ENCODE measurements around the gene UBL4A. TPM values are rescaled to one million over a fixed set of nuclear protein-coding genes. Genes with fewer than 3 reads are reported as not detected.
"Not testable (repeated sequence)": the region's sequence is repeated elsewhere in the genome, so short reads cannot be mapped to it uniquely, and the experiment has no call there.

The UBL4A gene
- total RNA-seq, 1 experiment from 2014 or later = 84.0 TPM

DNA sequence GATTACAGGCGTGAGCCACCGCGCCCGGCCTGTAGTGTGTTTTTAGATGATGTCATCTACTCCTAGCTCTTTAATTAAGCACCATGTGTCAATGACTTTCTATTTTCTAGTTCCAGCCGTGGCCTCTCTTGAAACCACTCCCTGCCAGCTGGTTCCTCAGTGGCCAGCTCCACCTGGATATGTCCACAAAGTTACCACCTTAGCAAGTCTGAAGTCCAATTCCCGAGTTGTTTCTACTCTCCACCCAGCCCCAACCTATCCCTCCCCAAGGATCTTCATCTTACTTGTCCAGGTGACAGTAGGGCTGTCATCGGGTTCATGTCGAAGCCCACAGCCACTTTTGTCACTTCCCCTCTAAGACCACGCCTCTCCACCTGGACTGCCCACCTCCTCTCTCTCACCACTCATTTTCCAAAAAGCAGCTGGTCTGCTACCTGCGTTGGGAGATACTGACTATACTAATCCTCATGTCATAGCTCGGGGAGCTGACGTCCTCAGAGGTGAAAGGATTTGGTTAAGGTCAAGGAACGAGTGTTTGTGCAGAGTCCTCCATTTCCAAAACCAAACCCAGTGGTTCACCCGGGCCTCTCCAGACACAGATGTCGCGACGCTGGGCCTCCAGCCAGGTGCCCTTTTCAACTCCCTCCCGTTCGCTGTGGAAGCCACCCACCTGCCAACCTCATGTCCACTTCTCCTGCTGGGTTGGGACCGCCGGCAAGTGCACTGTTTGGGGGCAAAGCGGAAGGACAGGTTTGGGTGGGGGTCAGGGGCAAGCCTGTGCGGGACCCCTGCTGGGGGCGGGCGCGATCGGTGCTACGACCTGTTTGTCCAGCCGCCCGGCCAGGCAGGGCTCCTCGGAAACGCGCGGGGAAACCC, 28.9 kb upstream of the UBL4A start:
- Histone ChIP-seq H3K36me3 (replicated peaks; ENCODE audit: control insufficient read depth, insufficient read depth, low read length) (no peaks in the 10 kb centered on the region), H3K27me3 (ENCODE audit: control insufficient read depth, insufficient read depth, low read length) (no peaks in the 10 kb centered on the region), H3K4me3 (ENCODE audit: insufficient read depth, low read depth, low read length) (peak overlapping the region; percentile 66)
- DNase-seq = no peak

DNA sequence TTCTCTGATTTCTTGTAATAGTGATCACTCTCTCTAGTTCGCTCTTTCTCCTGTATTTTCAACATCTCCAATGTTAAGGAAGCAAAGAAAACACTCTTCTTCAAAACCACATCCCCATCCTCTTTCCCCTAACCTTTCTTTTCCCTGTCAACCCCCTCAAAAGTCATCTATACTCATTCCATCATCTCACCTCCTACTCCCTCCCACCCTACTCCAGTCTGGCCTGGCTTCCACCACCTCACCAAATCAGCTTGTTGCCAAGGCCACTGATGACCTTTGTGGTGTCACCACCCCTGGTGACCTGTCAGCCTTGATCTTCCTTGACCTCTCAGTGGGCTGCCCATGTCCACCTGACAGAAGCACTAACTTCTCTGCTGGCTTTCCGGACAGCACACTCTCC, 27.3 kb upstream of the UBL4A start:
- H3K4me3 ChIP-seq (ENCODE audit: insufficient read depth, low read depth, low read length) = no peak overlapping the region
- H3K27me3 ChIP-seq (ENCODE audit: control insufficient read depth, insufficient read depth, low read length) = no peaks in the 10 kb centered on the region
- no peaks in the 10 kb centered on the region for H3K36me3 ChIP-seq (replicated peaks; ENCODE audit: control insufficient read depth, insufficient read depth, low read length)
- DNase-seq = no peak

DNA sequence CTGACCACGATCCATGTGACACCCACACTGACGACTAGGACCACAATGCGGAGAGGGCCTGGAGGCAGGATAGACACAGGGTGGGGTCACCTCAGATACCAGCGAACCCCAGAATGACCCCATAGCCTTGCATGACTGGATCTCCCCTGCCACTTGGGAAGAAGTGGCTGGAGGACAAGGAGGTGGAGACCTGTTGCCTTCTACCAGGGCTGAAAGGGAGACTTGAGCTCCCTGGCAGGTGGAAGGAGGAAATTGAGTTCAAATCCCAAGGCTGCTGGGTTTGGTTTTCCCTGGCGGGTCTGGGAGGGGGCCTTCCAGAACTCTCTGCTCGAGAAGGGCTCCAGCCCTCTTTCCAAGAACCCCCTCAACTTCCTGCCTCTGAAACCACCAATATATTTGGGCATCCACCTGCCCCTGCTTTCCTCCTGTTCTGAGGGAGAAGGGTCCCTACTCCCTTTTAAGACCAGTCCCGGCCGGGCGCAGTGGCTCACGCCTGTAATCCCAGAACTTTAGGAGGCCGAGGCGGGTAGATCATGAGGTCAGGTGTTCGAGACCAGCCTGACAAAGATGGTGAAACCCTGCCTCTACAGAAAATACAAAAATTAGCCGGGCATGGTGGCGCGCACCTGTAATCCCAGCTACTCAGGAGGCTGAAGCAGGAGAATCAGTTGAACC, 26.6 kb upstream of the UBL4A start:
- DNase-seq = no peak
- Histone ChIP-seq H3K36me3 (replicated peaks; ENCODE audit: control insufficient read depth, insufficient read depth, low read length) (no peaks in the 10 kb centered on the region; the same call in 1 of the 2 replicates), H3K4me3 (ENCODE audit: insufficient read depth, low read depth, low read length) (no peak overlapping the region), H3K27me3 (ENCODE audit: control insufficient read depth, insufficient read depth, low read length) (no peaks in the 10 kb centered on the region)

DNA sequence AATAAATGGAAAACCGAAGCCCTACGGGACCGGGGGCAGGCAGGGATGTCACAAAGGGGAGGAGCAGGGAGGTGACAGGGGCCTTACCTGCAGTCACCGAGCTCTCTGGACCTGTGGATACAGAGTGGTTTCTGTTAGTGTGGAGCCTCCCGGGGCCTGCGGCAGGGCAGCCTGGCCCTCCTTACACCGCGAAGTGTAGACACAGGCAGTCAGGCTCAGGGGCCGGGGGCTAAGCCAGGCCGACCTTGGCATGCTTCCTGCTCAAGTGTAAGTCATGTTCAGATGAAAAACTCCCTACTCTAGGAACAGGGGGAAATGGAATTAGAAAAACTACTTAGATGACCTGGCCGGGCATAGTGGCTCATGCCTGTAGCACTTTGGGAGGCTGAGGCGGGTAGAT, 25.3 kb upstream of the UBL4A start:
- Histone ChIP-seq H3K4me3 (ENCODE audit: insufficient read depth, low read depth, low read length) (no peak overlapping the region), H3K27me3 (ENCODE audit: control insufficient read depth, insufficient read depth, low read length) (no peaks in the 10 kb centered on the region), H3K36me3 (replicated peaks; ENCODE audit: control insufficient read depth, insufficient read depth, low read length) (no peaks in the 10 kb centered on the region; the same call in 1 of the 2 replicates)
- DNase-seq = no peak

DNA sequence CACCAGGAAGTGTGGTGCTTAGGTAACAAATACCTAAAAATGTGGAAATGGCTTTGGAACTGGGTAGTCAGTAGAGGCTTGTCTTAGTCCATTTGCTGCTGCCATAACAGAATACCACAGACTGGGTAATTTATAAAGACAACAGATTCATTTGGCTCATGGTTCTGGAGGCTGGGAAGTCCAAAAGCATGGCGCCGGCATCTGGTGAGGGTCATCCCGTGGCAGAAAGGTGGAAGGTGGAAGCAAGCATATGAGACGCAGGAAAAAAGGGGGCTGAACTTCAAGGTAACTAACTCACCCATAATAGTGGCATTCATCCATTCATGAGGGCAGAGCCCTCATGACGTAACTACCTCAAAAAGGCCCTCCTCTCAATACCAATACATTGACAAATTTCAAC, 23.0 kb upstream of the UBL4A start:
- no peaks in the 10 kb centered on the region; the same call in 1 of the 2 replicates for H3K36me3 ChIP-seq (replicated peaks; ENCODE audit: control insufficient read depth, insufficient read depth, low read length)
- H3K27me3 ChIP-seq (ENCODE audit: control insufficient read depth, insufficient read depth, low read length) = no peaks in the 10 kb centered on the region
- no peak for DNase-seq
- no peak overlapping the region for H3K4me3 ChIP-seq (ENCODE audit: insufficient read depth, low read depth, low read length)

DNA sequence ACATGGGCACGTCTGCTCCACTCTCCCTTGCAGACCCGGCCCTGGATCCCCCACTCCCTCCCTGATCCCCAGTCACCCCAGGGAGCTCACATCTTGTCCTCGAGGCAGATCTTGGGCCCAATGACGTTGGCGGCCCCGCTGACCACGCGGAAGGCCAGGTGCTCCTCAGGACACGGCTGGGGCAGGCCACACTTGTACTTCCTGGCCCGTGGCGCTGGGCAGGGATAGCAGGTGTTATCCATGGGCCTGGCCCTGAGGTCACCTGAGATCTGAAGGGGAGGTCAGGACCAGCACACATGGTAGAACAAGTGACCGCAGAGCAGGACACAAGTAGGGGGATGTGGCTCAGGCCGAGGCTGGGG, 21.9 kb upstream of the UBL4A start:
- Histone ChIP-seq H3K27me3 (ENCODE audit: control insufficient read depth, insufficient read depth, low read length) (no peaks in the 10 kb centered on the region), H3K4me3 (ENCODE audit: insufficient read depth, low read depth, low read length) (no peak overlapping the region), H3K36me3 (replicated peaks; ENCODE audit: control insufficient read depth, insufficient read depth, low read length) (no peaks in the 10 kb centered on the region; the same call in 1 of the 2 replicates)
- DNase-seq = peak; percentile 22

DNA sequence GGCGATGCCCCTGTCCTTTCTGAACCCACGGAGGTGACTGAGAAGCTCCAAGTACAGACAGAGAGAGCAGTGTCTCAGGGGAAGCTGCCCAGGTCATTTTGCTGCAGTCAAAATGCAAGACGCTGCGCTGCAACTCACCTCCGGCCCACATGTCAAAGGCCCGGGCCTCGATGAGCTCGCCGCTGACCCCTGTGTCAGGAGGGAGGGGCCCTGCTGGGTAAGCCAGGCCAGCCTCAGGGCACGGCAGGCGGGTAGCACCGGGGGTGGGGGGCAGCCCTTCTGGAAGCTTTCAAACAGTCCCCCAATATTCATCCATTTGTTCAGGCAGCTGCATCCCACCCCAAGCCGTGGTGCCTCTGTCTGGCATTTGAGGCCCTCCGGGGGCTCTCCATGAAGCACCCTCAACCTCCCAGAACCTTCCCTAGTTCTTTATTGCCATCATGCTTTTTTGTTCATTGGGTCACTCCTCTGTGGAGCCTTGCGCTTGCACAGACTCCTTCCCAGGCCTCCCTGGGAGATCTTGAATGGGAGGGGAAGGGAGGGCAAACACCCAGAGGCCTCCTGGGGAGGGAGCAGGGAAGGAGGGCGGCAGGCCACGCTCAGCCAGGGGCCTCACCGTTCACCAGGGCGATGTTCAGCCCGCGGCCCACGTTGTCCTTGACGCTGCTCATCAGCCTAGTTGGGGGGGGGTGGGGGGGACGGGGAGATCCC, 21.4 kb upstream of the UBL4A start:
- Histone ChIP-seq H3K4me3 (ENCODE audit: insufficient read depth, low read depth, low read length) (no peak overlapping the region), H3K36me3 (replicated peaks; ENCODE audit: control insufficient read depth, insufficient read depth, low read length) (no peaks in the 10 kb centered on the region; the same call in 1 of the 2 replicates), H3K27me3 (ENCODE audit: control insufficient read depth, insufficient read depth, low read length) (no peaks in the 10 kb centered on the region)
- peak; percentile 26 for DNase-seq

DNA sequence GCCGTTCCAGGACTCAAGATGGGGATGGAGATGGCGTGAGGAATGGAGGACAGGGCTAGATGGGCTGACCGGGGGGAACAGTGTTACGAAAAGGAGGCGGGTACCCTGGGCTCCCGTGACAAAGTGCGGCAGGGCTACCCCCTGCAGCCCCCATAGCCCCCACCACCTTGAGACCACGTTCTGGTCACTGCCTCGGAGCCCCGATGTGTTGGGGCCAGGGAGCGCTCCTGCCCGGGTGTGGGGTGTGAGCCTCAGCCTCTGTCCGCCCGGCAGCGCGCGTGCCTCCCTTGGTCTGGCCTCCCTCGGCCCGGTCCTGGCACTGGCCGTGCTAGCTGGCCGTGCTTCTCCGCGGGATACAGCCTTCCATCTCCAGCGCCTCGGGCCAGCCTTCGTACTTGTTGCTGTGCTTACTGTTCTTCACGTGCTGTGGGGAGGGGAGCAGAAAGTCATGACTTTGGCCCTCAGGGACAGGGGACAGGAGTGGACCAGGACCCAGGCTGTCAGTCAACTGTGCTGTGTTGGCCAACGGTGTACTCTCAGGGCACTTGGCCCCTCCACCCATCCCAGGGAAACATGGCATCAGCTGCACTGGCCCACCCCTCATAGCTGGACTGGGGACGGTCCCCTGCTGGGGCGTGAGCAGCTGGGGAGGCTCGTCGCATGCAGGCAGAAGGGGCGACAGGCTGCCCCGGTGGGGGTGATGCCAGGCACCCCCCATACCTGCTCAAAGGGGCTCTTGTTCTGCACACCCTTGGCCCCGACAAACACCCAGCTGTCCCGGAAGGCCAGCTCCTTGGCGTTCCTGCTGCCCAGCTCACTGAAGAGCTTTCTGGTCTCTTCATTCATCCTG, 20.3 kb upstream of the UBL4A start:
- DNase-seq = peak; percentile 25
- Histone ChIP-seq H3K4me3 (ENCODE audit: insufficient read depth, low read depth, low read length) (no peak overlapping the region), H3K27me3 (ENCODE audit: control insufficient read depth, insufficient read depth, low read length) (no peaks in the 10 kb centered on the region)

DNA sequence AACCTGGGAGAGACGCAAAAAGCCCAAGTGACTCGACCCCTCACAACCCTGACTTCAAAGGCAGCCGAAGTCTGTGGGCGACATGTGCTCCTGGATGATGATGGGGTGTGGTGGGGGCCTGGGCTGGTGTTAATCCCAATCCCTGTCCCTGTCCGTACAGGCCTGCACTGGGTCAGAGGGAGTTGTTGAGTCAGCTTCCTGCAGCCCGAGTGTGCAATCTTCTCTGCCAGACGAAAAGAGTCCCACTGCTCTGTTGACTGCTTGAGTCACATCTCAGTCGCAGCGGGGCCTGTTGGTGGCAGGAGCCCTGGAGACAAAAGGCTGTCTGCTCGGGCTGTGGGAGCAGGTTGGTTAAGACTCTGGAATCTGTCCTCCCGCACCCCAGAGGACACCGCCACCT, 19.3 kb upstream of the UBL4A start:
- H3K4me3 ChIP-seq (ENCODE audit: insufficient read depth, low read depth, low read length) = no peak overlapping the region

More for the DNA sequence above, 20.3 kb upstream of the UBL4A start:
- no peaks in the 10 kb centered on the region; the same call in 1 of the 2 replicates for H3K36me3 ChIP-seq (replicated peaks; ENCODE audit: control insufficient read depth, insufficient read depth, low read length)

DNA sequence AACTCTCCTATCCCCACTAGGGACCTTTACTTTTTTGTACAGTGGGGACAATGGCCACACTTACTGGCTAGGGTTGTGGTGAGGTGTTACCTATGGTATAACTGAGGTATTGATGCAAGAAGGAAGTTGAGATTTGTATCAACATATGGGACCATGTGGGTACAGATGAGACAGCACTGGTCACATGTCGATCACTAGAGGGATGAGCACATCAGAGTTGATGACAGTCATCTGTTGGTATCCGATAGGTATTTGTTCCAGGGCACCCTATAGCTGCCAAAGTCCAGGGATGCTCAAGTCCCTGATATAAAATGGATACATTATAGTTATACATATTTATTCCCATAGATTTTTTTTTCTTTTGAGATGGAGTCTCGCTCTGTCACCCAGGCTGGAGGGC, 16.6 kb upstream of the UBL4A start:
- Histone ChIP-seq H3K36me3 (replicated peaks; ENCODE audit: control insufficient read depth, insufficient read depth, low read length) (no peaks in the 10 kb centered on the region), H3K27me3 (ENCODE audit: control insufficient read depth, insufficient read depth, low read length) (no peaks in the 10 kb centered on the region)
- no peak for DNase-seq

More for the DNA sequence above, 19.3 kb upstream of the UBL4A start:
- Histone ChIP-seq H3K27me3 (ENCODE audit: control insufficient read depth, insufficient read depth, low read length) (no peaks in the 10 kb centered on the region), H3K36me3 (replicated peaks; ENCODE audit: control insufficient read depth, insufficient read depth, low read length) (no peaks in the 10 kb centered on the region; the same call in 1 of the 2 replicates)
- DNase-seq = peak; percentile 24

DNA sequence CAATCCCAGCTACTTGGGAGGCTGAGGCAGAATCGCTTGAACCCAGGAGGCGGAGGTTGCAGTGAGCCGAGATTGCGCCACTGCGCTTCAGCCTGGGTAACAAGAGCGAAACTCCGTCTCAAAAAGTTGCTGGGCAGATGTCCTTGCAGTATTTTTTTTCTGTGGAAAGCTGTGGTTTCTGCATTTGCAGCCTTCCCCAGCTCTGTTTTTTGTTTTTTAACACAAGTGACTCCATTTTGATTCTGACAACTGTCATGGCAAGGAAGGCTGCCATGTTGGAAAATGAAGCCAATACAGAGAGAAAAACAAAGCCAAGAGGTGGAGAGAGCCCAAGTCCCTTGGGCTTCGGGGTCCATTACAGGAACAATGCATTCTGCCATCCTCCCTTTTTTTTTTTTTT, 15.7 kb upstream of the UBL4A start:
- DNase-seq = no peak
- H3K4me3 ChIP-seq (ENCODE audit: insufficient read depth, low read depth, low read length) = no peak overlapping the region
- no peaks in the 10 kb centered on the region for H3K36me3 ChIP-seq (replicated peaks; ENCODE audit: control insufficient read depth, insufficient read depth, low read length)
- H3K27me3 ChIP-seq (ENCODE audit: control insufficient read depth, insufficient read depth, low read length) = no peaks in the 10 kb centered on the region

More for the DNA sequence above, 16.6 kb upstream of the UBL4A start:
- H3K4me3 ChIP-seq (ENCODE audit: insufficient read depth, low read depth, low read length) = no peak overlapping the region

DNA sequence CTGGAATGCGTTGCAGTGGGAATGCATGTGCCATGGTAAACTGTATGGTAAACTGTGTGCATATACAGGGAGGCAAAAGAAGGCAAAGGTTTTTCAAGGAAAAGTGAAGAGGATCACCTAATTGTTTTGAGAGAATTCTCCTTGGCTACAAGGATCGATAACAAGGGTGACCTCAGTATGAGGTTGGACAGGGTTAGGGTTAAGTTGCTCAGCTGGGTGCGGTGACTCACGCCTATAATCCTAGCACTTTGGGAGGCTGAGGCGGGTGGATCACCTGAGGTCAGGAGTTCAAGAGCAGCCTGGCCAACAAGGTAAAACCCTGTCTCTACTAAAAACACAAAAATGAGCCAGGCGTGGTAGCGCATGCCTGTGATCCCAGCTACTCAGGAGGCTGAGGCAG, 15.0 kb upstream of the UBL4A start:
- not testable (repeated sequence) for H3K27me3 ChIP-seq (ENCODE audit: control insufficient read depth, insufficient read depth, low read length); H3K4me3 ChIP-seq (ENCODE audit: insufficient read depth, low read depth, low read length); DNase-seq; H3K36me3 ChIP-seq (replicated peaks; ENCODE audit: control insufficient read depth, insufficient read depth, low read length)

DNA sequence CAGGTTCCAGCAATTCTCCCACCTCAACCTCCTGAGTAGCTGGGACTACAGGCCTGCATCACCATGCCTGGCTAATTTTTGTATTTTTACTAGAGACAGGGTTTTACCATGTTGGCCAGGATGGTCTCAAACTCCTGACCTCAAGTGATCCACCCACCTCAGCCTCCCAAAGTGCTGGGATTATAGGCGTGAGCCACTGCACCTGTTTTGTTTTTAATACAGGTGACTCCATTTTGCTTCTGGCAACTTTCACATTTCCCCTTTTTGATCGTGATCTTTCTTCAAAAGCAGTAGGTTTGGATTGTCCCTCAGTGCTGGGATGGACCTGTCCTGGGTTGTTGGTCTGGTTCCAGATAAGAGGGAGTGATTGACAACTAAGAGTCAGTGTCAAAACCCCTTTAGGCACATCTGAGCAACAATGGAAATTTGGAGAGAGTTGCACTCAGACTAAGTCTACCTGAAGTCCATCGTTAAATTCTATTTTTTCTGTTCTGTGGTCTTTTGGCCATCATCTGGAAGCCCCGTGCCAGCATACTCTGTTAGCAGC, 10.2 kb upstream of the UBL4A start:
- DNase-seq; H3K36me3 ChIP-seq (replicated peaks; ENCODE audit: control insufficient read depth, insufficient read depth, low read length); H3K27me3 ChIP-seq (ENCODE audit: control insufficient read depth, insufficient read depth, low read length); H3K4me3 ChIP-seq (ENCODE audit: insufficient read depth, low read depth, low read length): not testable (repeated sequence)

DNA sequence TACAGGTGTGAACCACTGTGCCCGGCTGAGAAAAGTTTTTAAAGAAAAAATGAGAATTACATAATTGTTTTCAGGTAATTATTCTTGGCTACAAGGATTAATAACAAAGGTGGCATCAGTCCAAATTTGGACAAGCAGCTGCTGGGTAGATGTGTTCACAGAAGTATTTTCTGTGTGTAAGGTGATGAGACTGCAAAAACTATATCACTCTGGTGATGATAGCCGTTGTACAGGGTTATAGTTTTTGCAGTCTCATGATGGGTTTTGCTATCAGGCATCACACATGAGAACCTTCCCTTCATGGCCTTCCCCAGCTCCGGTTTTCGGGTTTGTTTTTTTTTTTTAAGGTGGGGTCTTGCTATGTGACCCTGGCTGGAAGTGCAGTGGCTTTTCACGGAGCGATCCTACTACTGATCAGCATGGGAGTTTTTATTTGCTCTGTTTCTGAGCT, 9.1 kb upstream of the UBL4A start:
- Histone ChIP-seq H3K27me3 (ENCODE audit: control insufficient read depth, insufficient read depth, low read length) (no peaks in the 10 kb centered on the region), H3K4me3 (ENCODE audit: insufficient read depth, low read depth, low read length) (no peak overlapping the region), H3K36me3 (replicated peaks; ENCODE audit: control insufficient read depth, insufficient read depth, low read length) (no peaks in the 10 kb centered on the region)
- DNase-seq = no peak

Data from H7 (cell line).